Measurements from ENCODE around the gene GALNT18. TPM values are rescaled to one million over a fixed set of nuclear protein-coding genes. Genes with fewer than 3 reads are reported as not detected.

The GALNT18 gene
- total RNA-seq, 1 donor, result 2.4 TPM

GRCh38 chr11:11476971-11477645 is 144.7 kb downstream of the GALNT18 start:
- no peak for TF ChIP-seq CTCF (IDR thresholded peaks at IDR 0.05; ENCODE audit: insufficient read depth, low read length)
- DNase-seq (ENCODE audit: low read depth), result no peak
- no peak overlapping the region for H3K4me3 ChIP-seq (ENCODE audit: low read depth, low read length)

- no peak overlapping the region for H3K4me3 ChIP-seq (ENCODE audit: low read depth, low read length)
- TF ChIP-seq CTCF (IDR thresholded peaks at IDR 0.05; ENCODE audit: insufficient read depth, low read length), result no peak
- DNase-seq (ENCODE audit: low read depth), result no peak
Observed at GRCh38 chr11:11476499-11476898, 145.3 kb downstream of the GALNT18 start.

GRCh38 chr11:11472106-11472505 is 149.7 kb downstream of the GALNT18 start:
- no peak for TF ChIP-seq CTCF (IDR thresholded peaks at IDR 0.05; ENCODE audit: insufficient read depth, low read length)
- H3K4me3 ChIP-seq (ENCODE audit: low read depth, low read length), result no peak overlapping the region

GRCh38 chr11:11471201-11471600 is 150.6 kb downstream of the GALNT18 start:
- TF ChIP-seq CTCF (IDR thresholded peaks at IDR 0.05; ENCODE audit: insufficient read depth, low read length), result no peak
- DNase-seq (ENCODE audit: low read depth), result no peak
- no peak overlapping the region for H3K4me3 ChIP-seq (ENCODE audit: low read depth, low read length)

More at GRCh38 chr11:11472106-11472505, 149.7 kb downstream of the GALNT18 start:
- no peak for DNase-seq (ENCODE audit: low read depth)

GRCh38 chr11:11468954-11469353 is 152.9 kb downstream of the GALNT18 start:
- peak; percentile 3 for DNase-seq (ENCODE audit: low read depth)
- TF ChIP-seq CTCF (IDR thresholded peaks at IDR 0.05; ENCODE audit: insufficient read depth, low read length), result no peak
- H3K4me3 ChIP-seq (ENCODE audit: low read depth, low read length), result no peak overlapping the region

GRCh38 chr11:11467312-11467711 is 154.5 kb downstream of the GALNT18 start:
- no peak for TF ChIP-seq CTCF (IDR thresholded peaks at IDR 0.05; ENCODE audit: insufficient read depth, low read length)
- no peak overlapping the region for H3K4me3 ChIP-seq (ENCODE audit: low read depth, low read length)
- DNase-seq (ENCODE audit: low read depth), result no peak

- TF ChIP-seq CTCF (IDR thresholded peaks at IDR 0.05; ENCODE audit: insufficient read depth, low read length), result no peak
- no peak overlapping the region for H3K4me3 ChIP-seq (ENCODE audit: low read depth, low read length)
- peak; percentile 4 for DNase-seq (ENCODE audit: low read depth)
Observed at GRCh38 chr11:11464555-11464954, 157.2 kb downstream of the GALNT18 start.
